ENCODE results near the gene MINDY3. TPM values are rescaled to one million over a fixed set of nuclear protein-coding genes. Genes with fewer than 3 reads are reported as not detected.
"Not testable (repeated sequence)": the region's sequence is repeated elsewhere in the genome, so short reads cannot be mapped to it uniquely, and the experiment has no call there.

Gene MINDY3
- 10 to 100 TPM in 11 of 12 donors, not detected in 1; 23.7 to 45.1 (median 33.9) TPM for polyA plus RNA-seq (ENCODE audit: insufficient read length in 12 of 12)
- long read RNA-seq, donor 1, partial matches to known transcripts: 0 of 8 reads
- long read RNA-seq, donor 1, other reads (novel, unspliced or antisense): 0 of 8 reads
- long read RNA-seq, donor 2, partial matches to known transcripts: 0 of 3 reads
- long read RNA-seq, donor 2, other reads (novel, unspliced or antisense): 0 of 3 reads
- long read RNA-seq, donor 3, partial matches to known transcripts: 0 of 1 reads
- long read RNA-seq, donor 3, other reads (novel, unspliced or antisense): 0 of 1 reads
- long read RNA-seq, donor 4, partial matches to known transcripts: 0 of 3 reads
- long read RNA-seq, donor 4, other reads (novel, unspliced or antisense): 0 of 3 reads
- long read RNA-seq, donor 5: 0 reads
- long read RNA-seq, donor 6, partial matches to known transcripts: 0 of 2 reads
- long read RNA-seq, donor 6, other reads (novel, unspliced or antisense): 0 of 2 reads
- long read RNA-seq, donor 7, partial matches to known transcripts: 0 of 4 reads
- long read RNA-seq, donor 7, other reads (novel, unspliced or antisense): 0 of 4 reads
- long read RNA-seq, donor 8, partial matches to known transcripts: 0 of 4 reads
- long read RNA-seq, donor 8, other reads (novel, unspliced or antisense): 0 of 4 reads
- long read RNA-seq, donor 9, partial matches to known transcripts: 0 of 2 reads
- long read RNA-seq, donor 9, other reads (novel, unspliced or antisense): 0 of 2 reads
- long read RNA-seq, donor 10, partial matches to known transcripts: 0 of 10 reads
- long read RNA-seq, donor 10, other reads (novel, unspliced or antisense): 5 of 10 reads
- long read RNA-seq, donor 11, partial matches to known transcripts: 0 of 2 reads
- long read RNA-seq, donor 11, other reads (novel, unspliced or antisense): 0 of 2 reads

DNA sequence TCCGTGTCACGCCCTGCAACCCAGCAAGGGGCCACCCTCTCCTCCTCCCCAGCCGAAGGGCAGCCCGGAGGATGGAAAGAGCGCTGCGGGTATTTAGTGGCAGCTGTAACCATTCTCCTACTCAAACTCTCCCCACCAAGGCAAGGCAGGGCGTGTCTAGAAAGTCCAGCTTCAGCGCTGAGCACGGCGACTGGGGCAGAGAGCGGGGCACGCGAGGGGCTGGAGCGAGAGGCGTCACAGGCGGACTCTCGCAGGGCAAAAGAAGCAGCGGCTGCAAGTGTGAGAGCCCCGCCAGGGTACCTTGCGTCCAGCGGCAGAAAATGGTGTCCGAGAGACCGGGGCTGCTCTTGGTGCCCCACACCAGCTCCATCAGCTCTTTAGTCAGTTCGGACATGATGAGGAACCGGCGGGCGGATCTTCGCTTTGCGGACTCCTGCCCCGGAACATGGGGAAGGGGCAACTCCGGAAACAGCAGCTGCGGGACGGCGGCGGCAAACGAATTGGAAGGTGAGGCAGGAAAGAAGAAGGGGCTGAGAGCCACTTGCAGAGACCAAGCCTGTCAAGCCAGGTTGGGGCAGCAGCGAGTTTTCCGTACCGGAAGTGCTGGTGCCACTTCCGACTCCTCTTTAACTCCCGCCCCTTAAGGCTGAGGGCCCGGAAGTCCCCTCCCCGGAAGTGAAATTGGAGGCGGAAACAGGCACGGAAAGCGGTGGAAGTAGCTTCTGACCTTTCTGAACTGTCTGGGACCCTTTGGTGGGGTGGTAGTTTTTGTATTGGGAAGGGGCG, at the start of gene MINDY3:
Gene MINDY3 (minus strand): TSS at position 602 of the 786 bp plus-strand sequence. CDS start 208 bp downstream, at position 394.
- peak; percentile 89 for DNase-seq

DNA sequence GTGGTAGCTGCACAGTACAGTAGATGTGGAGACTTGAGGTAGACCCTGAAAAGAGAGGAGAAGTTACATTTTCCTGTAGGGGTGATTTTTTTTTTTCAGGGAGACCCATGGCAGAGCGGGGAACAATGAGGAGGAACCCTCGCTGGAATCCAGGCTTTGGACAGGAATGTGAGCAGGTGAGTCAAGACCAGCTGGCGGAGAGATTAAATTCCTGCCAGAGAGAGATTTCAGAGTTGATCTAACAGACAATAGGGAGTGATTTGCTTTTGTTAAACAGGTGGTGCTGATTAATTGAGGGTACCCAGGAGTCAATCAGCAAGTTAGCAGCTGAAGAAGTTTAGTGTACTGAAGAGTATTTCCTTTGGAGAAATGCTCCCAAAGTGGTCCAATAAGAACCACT, 41.6 kb upstream of the MINDY3 start:
- no peak for DNase-seq

DNA sequence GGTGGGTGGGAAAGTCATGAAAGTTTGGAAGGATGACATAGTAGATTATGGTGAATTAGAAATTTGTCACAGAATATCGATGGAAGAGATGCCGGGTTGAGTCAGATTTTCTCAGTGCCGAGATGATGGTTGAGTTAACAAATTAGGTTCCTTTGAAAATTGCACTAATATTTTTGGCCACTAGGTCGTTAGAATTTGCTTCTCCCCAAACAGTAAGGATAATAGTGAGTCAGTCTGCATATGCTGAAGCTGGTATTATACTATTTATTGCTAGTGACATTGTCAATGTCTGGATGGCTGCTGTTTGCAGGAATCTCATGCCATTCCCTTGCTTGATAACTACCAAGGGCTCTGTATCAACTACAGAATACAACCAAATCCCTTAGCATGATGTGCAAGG, 37.7 kb upstream of the MINDY3 start:
- no peak for DNase-seq

DNA sequence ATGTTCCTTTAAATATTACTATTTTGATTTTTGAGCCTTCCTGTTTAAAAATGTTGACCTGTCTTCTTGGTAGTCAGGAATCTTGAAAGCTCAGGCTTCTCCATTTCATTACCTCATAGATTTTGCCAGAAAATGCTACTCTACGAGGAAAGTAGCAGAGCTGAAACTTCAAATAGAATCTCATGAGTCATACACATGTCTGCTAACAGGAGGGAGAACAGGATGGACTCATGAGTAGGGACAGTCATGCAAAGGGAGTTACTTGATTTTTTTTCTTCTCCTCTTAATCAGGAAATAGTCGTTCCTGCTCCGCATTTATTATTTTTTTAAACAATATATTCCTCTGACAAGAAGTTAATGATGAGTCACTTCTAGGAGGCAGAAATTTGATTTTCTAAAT, 37.0 kb upstream of the MINDY3 start:
- no peak for DNase-seq

DNA sequence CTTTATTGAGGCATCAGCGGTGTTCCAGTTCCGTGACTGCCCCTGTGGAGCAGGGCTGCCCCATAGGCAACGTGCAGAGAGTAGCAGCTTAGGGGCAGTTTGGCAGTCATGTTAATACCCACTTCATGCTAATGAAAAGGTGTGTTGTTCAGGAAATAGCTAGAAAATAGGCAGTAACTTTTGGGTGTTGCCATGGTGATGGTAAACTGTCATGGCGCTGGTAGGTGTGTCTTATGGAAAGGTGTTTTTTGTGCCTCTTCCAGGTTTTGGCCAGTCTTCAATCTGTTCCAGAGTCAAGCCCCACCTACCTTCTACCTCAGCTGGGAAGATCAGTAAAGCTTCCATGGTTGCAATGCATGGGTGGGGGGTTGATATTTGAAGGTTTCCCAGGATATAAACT, 36.3 kb upstream of the MINDY3 start:
- DNase-seq: no peak

DNA sequence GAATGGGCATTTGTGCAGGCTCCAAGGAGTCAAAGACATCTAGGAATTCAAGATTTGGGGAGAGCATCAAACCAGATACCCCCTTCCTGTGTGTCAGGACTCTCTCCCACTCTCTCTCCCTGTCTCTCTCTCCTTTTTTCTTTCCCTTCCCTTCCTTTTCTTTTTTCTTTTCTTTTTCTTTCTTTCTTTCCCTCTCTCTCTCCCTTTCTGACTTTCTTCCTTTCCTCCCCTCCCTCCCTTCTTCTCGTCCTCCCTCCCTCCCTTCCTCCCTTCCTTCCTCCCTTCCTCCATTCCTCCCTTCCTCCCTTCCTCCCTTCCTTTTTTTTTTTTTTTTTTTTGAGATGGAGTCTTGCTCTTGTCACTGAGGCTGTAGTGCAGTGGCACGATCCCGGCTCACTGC, 24.1 kb upstream of the MINDY3 start:
- no peak for DNase-seq

DNA sequence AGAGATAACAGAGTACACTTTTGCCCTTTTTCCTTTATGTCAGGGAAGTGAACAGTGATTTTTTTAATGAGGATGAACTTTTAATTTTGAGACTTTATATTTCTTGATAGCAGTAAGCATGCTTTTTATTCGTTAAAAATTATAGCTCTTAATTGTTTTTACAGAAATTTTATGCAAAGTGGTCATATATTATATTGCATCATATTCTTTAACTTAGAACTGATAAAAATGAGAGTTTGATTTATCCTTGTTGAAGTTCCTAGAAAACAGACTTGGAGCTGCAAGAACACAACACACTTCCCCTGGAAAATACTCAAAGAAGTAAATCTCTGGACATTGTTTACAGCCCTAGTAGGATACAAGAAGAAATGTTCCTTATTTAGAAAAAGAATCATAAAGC, 21.2 kb upstream of the MINDY3 start:
- DNase-seq: no peak

DNA sequence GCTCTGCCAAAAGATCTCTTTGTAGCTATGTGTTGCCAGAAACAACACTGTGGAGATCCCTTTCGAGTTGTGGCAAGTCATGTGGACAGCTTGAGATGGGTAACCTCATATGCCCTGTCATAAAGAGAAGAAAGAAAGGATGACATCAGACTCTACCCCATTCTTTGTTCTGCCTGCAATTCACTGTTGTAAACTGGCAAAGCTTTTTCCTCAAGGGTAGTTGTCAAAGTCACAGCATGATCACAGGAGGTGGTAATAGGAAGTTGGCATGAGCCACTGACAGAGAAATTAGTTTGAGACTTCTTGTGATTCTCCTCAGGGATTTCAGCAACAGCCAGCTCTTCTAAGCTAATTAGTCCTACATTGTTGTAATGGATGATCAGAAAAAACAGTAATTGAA, 19.4 kb upstream of the MINDY3 start:
- DNase-seq: no peak

DNA sequence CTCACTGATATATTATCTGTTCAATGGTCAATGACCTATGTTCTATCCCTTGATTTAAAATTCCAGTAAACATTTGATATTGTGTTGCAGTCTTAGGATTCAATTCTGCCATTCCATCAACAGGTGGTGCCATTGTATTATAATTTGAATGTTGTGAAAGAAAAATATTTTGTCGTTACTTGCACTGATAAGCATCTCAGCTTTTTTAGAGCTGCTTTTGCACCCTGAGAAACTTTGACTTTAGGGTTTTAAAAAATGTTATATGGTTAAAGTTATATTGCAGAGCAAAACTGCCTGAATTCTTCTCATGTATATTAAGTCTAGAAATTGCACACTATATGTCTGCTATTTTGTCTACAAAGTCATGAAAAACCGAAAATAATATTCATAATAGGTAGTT, 18.8 kb upstream of the MINDY3 start:
- peak; percentile 18 for DNase-seq

DNA sequence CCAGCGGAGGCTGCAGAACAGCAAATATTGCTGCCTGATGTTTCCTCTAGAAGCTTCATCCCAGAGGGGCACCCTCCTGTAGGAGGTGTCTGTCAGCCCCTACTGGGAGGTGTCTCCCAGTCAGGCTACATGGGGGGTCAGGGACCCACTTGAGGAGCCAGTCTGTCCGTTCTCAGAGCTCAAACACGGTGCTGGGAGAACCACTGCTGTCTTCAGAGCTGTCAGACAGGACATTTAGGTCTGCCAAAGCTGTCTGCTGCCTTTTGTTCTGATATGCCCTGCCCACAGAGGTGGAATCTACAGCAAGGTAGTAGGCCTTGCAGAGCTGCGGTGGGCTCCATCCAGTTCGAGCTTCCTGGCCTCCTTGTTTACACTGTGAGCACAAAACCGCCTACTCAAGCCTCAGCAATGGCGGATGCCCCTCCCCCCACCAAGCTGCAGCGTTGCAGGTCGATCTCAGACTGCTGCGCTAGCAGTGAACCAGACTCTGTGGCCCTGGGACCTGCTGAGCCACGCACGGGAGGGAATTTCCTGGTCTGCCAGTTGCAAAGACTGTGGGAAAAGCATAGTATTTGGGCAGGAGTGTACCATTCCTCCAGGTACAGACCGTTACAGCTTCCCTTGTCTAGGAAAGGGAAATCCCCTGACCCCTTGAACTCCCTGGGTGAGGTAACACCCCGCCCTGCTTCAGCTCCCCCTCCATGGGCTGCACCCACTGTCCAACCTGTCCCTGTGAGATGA, 17.7 kb upstream of the MINDY3 start:
- DNase-seq: no peak

DNA sequence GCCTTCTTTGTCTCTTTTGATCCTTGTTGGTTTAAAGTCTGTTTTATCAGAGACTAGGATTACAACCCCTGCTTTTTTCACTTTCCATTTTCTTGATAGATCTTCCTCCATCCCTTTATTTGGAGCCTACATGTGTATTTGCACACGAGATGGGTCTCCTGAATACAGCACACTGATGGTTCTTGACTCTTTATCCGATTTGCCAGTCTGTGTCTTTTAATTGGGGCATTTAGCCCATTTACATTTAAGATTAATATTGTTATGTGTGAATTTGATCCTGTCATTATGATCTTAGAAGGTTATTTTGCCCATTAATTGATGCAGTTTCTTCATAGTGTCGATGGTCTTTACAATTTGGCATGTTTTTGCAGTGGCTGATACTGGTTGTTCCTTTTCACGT, 16.0 kb upstream of the MINDY3 start:
- not testable (repeated sequence) for DNase-seq

DNA sequence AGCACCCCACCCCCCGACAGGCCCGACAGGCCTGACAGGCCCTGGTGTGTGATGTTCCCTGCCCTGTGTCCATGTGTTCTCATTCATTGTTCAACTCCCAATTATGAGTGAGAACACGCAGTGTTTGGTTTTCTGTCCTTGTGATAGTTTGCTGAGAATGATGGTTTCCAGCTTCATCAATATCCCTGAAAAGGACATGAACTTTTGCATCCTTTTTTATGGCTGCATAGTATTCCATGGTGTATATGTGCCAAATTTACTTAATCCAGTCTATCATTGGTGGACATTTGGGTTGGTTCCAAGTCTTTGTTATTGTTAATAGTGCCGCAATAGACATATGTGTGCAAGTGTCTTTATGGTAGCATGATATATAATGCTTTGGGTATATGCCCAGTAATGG, 12.3 kb upstream of the MINDY3 start:
- not testable (repeated sequence) for DNase-seq

DNA sequence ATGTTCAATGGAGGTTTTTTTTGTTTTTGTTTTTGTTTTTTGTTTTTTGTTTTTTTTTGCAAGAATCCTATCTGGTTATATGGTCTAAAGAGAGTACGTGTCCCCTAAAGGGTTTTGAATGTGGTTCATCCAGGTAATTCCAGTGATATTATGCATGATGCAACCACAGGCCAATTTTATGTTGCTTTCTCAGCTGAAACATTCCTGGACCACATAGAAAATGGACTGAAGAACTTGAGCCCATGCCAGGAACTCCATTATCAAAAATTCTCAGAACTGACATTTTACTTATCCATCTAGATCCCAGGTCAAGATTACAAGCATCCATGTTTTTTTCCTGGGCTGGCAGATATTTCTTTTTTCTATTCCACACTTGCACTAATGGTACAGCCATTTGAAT, 11.5 kb upstream of the MINDY3 start:
- no peak for DNase-seq

DNA sequence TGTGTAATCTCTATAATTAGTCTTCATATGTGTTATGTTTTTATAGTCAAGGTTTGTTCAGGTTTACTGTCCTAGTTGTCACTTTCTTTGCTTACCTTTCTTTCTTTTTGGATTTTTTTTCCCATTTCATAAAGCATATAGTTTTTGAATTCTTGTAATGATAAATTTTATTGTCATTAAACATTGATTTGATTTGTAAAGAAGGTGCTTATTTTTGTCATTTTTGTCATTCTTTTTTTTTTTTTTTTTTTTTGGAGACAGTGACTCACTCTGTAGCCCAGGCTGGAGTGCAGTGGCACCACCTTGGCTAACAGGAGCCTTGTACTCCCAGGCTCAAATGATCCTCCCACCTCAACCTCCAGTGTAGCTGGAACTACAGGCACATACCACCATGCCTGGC, 9.6 kb upstream of the MINDY3 start:
- DNase-seq: no peak

DNA sequence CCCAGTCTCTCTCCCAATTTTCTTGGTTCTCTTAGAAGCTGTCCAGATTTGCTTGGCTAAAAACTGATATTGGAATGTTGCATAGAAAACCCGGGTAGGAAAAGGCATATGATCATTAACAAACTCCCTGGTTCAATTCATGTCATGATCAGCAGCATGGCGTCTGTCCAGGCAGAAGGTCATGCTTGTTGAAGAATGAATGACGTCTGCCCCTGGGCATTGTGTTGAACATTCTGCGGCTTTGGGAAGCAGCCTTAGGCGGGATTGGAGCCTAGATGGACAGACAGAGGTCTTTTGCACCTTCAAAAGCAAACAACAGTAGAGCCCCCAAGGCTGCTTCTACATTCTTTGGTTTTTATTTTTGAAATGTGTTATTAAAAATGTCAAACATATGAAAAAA, 7.7 kb upstream of the MINDY3 start:
- no peak for DNase-seq

DNA sequence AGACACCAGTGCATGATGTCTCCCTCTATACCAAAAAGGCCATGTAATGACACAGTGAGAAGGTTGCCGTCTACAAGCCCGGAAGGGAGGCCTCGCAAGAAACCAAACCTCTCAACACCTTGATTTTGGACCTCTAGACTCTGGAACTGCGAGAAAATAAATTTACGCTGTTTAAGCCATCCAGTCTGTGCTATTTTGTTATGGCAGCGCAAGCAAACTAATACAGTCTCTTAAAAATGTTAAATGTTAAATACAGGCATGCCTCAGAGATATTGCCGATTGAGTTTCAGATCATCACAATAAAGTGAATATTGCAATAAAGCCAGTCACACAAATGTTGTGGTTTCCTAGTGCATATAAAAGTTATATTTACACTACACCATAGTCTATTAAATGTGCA, 5.0 kb upstream of the MINDY3 start:
- no peak for DNase-seq

DNA sequence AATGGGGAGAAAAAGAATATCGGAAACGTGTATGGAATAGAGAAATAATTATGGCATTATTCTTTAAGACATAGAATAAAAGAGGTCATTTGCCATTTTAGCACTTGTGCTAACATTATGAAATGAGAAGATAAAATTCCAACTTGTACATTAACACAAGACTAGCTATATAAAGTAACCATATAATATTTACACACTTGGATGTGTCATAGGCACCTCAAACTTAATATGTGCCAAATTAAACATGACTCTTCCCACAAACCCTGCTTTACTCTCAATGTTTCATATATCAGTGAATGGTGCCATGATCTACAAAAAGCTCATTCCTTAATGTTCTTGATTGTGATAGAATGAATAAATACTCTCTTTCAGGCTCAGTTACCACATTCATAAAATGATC, 4.1 kb upstream of the MINDY3 start:
- DNase-seq: no peak

DNA sequence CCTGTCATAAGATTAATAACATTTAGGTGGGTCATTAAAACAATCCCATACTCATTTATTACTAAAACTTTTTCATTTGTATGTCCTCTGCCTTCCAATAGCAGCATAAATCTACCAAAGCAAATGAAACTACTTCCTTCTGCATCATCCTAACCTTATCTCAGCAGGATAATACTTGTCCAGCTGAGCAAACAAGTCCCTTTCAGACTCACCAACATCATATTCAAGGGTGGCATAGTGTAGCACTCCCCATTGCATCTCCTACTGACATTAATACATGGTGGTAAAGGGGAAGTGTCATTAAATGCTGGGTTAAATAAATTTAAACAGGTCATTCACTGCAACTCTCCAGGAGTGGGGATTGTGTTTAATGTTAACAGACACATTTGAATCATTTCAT, 3.4 kb upstream of the MINDY3 start:
- DNase-seq: no peak

DNA sequence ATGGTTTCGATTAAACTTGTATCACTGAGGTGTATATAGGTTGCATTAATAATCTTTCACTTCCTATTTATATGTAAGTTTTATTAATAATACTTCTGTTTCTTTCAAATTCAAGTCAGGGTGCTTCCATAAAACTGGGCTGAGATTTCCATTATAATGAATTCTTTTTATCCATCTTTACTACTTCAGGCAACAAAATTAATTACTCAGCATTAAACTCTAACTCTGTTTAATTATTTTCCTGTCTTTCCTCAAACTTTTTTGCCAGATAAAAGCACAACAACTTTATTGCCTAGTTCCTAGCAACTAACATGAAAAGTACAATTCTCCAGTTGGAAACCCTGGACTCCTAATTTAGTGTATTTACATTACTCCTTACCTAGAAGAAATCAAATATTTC, 3.0 kb upstream of the MINDY3 start:
- DNase-seq: no peak

DNA sequence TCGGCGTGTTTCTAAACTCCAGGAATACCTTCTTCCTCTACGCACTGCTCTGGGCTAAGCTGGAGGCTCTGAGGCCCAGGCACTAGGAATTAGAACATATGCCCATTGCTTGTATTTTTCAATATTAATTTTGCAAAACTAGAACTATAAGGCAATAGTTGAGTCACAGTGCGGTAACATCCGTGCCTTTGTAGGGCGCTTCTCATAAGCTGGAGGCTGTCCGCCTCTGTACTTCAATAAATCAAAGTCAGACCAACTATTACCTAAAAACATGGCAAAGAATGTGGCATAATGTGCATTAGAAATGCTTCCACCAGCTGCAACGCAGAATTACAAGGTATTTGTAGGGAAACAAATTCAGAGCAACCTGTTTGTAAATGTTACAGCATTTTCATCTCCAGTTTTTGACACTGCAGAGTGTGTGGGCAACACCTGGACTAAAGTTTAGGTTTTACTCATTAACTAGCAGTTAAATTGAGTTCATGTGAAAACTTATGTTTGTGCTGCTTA, 440 bp upstream of the MINDY3 start:
- no peak for DNase-seq

DNA sequence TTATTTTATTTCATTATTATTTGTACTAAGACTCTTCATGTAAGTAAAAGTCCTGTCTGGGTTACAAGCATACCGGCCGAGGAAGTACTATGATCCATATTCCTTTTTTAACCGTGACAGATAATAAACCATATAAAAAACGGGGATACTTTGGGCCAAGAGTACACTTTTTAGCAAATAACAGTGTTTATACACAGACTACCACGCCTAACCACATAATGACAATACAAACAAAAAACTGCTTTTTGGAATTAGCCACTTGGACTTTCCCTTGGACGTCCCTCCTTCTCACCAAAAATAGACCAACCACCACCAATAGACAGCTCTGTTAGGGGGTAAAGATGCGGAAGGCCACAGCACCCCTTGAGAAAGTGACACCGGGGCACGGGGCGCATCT, 800 bp downstream of the MINDY3 start:
- DNase-seq: no peak
